T-helper 22 cell (primary cell): ENCODE measurements around the gene NMBR.
"Not testable (repeated sequence)": the region's sequence is repeated elsewhere in the genome, so short reads cannot be mapped to it uniquely, and the experiment has no call there.

Experiments used
- DNase-seq: peaks from one replicate; pipeline ENCODE4 v3.0.0-alpha.2; 2020; ENCODE audit warnings: low read depth

Gene NMBR

DNA sequence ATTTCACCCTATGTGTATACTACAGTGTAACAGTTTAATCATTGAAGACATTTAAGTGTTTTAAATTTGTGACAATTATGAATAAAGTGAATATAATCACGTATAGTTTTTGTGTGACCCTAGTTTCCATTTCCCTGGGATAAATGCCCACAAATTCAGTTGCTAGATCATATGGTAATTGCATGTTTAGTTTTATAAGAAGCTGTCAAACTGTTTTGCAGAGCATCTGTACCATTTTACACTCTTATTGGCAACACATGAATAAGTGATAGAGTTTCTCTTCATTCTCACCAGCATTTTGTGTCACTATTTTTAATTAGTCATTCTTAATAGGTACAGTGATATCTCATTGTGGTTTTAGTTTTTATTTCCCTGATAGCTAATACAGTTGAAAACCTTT lies 7.4 kb upstream of the NMBR start:
- DNase-seq: no peak

DNA sequence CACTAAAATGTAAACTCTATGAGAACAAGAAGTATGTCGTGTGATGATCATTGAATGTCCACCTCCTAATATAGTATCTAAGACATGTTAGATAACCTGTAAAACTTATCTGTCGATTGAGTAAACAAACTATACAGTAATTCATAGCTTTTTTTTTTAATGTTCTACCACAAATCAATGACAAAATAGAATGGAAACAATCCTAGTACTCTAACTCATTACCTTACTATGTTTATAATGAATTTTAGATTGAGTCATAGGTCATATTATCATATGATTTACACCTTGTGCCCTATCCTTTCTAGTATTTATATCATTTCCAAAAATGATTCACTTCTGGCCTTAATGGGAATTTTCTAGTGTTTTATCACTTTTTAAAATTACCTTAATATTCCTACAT lies 6.3 kb upstream of the NMBR start:
- DNase-seq: no peak

DNA sequence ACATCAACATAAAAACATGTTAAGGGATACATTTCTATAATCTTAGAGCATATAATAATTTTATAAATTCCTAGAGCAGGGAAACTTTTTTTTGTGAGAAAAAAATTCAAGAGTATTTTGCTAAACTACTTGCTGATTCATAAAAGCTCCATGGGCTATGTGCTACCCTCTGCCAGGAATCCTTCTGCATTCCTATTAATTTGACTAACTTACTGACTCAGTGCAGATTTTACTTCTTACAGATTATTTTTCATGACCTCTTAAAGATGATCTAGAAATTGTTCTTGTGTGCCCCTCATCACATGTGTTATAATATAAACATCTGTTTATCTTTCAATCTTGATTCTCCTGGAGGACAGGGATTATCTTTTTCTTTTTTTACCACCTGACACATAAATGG lies 5.8 kb upstream of the NMBR start:
- no peak for DNase-seq

DNA sequence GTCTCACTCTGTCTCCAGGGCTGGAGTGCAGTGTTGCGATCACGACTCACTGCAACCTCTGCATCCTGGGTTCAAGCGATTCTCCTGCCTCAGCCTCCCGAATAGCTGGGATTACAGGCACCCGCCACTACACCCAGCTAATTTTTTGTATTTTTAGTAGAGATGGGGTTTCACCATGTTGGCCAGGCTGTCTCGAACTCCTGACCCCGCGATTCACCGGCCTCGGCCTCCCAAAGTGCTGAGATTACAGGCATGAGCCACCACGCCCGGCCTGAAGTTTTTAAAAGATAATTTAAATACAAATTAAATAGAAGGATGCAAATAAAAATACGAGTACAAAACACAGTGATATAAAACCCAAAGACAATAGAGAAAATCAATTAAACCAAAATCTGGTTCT lies 5.4 kb downstream of the NMBR start:
- not testable (repeated sequence) for DNase-seq

DNA sequence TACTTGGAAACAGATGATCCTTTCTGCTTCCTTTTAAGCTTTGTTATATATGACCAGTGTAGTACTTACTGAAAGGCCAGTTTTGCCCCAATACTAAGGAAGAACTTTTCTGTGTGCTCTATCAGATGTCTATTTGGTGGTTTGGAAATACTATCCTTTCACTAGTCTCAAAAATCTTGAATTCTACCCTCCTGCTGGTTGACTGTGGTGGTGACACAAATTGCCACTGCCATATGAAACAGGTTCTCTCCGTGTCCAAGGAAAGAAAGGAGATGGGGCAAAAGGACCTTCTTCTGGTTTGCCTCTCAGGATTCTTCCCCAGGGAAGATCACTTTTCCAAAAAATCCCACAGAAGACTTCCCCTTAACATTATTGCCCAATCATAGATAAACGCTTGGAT lies 8.0 kb downstream of the NMBR start:
- no peak for DNase-seq

DNA sequence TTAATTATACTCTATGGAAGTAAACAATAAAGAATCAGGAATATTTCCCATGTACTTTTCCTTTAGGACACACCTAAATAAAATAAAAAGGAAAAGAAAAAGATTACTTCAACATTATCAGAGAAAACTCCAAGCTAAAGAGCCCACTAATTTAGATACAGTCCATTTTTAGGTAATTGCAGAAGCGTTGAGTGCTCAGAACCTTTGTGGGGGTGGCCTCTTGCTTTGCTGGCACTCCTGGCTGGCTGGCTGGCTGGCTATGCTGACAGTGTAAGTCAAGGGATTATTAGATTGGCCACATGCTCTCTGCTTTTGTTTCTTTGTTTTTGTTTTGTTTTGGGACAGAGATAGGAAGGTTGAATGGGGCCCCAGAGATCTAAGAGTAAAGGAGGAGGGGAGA lies 14.3 kb downstream of the NMBR start, which contains the start of gene GJE1:
Gene GJE1, plus strand, starts transcription at position 301 of the 400 bp plus-strand sequence. CDS start 234 bp downstream, outside the sequence.
- DNase-seq: no peak

DNA sequence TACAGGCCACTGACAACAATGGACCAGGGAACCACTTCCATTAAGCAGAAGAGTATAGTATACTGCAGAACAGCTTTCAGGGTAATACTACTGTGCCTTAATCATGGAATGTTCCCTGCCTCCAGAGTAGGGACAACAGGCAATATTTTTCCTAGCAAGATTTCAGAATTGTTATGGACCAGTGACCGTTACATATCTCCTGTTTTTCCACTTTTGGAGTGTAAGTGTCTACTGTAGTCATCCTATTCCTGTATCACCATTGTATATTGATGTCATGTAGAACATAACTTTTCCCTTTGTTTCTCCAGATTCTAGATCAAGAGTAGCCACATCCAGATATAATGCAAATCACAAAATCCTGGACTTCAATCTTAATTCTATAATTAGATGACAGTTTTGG lies 16.1 kb downstream of the NMBR start:
- no peak for DNase-seq

DNA sequence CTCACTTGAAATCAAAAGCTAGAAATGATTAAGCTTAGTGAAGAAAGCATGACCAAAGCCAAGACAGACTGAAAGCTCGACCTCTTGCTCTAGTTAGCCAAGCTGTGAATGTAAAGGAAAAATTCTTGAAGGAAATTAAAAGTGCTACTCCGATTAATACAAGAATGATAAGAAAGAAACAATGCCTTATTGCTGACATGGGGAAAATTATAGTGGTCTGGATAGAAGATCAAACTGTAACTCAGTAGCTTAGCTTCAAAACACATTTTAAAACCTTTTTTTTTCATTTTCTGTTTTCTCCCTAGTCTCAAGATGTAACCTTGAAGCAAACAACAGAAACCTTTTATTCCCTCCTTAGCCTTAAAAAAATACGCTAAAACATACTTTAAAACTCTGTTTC lies 25.6 kb downstream of the NMBR start:
- DNase-seq: no peak

DNA sequence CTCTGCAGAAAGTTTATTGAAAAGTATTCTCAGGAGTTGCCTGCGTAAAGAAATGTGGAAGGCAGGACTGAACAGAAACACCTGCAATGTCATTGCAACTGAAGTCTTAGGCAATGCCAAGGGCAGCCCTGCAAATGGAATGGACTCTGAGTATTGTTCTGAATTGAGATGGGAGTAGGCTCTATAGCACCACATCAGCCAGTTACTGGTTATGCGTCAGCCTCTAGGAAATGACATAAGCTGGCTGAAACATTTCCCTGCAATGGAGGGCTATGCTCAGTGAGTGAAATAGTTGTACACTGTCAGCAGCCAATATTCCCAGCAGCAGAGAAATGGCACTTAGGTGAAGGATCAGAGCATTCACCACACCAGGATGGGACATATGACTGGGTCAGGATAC lies 28.0 kb downstream of the NMBR start:
- DNase-seq: no peak

DNA sequence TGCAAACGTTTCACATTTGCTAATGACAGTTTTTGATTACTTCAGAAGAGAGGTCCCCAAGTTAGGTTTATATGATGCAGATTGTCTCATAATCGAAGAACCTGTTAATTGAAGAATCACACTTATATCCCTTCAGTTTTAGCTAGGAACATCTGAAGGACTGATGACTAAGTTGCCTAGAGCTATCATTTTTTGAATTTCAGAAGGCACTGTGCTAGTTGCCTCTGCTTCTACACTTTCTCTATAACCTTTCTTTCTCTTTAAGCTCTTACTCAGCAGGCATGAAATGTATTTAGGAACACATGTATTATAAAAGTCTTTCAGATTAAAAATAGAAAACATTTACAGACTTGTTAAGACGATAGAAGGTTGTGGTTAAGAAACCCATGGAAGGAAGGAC lies 28.6 kb downstream of the NMBR start:
- DNase-seq: no peak

DNA sequence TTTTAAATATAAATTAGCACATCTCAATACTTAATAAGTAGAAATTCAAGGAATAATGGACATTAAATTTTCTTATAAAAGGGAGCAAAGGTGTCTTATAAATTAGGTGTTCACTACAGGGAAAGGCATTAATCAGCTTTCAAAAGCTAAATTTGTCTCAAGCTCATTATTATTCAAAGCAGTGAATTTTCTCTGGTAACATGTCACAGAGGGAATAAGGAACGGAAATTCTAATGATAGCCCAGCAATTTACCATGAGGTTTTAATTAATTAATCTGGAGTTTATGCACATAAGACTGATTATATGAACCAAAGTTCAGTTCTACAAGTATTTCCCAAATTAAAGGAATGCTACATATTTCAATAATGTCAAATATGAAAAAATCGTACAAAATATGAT lies 29.6 kb downstream of the NMBR start:
- no peak for DNase-seq

DNA sequence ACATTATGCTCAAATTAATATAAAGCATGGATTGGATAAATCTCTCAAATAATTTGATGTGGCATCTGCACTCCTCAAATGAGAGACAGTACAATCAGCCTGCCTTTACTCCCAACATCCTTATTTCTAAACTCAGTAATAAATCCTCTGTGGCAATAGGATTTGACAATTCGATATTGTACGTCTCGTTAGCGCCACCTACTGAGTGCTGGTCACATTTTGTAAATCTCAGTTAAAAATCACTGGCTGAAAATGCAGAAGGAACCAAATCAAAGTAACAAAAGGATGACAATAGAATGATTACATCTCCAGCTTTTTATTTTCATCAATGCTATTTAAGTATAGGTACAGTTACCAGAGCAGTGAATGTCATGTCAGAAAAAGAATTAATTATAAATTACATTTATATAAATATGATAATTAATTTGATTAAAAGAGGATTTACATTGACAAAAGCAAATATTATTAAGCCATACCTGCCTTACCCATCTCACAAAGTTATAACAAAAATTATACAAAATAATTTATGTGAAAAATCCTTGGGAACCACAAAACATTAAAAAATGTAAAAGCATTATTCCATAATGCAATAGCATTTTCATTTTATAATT lies 34.4 kb downstream of the NMBR start:
- peak; percentile 8 for DNase-seq

DNA sequence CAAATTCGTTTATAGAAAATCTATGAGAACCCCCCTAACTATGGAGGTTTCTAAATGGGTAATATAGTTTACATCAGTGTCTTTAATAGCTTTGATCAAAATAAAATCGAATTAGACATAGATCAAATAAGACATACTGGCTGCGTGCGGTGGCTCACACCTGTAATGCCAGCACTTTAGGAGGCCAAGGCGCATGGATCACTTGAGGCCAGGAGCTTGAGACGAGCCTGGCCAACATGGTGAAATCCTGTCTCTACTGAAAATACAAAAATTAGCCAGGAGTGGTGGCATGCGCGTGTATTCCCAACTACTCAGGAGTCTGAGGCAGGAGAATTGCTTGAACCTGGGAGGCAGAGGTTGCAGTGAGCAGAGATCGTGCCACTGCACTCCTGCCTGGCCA lies 36.1 kb downstream of the NMBR start:
- DNase-seq: not testable (repeated sequence)

DNA sequence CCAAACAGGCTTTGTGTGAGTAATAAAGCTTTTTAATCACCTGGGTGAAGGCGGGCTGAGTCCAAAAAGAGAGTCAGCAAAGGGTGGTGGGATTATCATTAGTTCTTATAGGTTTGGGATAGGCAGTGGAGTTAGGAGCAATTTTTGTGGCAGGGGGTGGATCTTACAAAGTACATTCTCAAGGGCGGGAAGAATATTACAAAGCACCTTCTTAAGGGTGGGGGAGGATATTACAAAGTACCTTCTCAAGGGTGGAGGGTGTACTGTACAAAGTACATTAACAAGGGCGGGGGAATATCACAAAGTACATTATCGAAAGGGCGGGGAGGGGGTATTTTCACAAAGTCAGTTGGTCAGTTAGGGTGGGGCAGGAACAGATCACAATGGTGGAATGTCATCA lies 42.1 kb downstream of the NMBR start:
- DNase-seq: not testable (repeated sequence)

DNA sequence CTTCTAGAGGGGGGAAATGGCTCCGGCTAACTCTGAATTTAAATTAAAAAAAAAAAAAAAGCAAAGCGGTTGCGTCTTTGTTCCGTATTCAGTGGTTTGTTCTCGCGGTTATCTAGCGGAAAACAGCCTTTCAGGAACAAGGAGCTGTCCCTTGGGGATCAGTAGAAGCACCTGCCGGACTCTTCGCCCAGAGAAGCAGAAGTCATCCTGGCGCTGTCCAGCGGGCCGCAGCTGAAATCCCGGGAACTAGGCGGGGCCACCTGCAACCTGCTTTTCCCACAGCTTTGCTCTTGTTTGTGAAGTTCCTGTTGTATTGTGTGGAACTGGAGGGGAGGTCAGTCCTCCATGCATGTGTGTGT lies 58.1 kb downstream of the NMBR start:
- no peak for DNase-seq

DNA sequence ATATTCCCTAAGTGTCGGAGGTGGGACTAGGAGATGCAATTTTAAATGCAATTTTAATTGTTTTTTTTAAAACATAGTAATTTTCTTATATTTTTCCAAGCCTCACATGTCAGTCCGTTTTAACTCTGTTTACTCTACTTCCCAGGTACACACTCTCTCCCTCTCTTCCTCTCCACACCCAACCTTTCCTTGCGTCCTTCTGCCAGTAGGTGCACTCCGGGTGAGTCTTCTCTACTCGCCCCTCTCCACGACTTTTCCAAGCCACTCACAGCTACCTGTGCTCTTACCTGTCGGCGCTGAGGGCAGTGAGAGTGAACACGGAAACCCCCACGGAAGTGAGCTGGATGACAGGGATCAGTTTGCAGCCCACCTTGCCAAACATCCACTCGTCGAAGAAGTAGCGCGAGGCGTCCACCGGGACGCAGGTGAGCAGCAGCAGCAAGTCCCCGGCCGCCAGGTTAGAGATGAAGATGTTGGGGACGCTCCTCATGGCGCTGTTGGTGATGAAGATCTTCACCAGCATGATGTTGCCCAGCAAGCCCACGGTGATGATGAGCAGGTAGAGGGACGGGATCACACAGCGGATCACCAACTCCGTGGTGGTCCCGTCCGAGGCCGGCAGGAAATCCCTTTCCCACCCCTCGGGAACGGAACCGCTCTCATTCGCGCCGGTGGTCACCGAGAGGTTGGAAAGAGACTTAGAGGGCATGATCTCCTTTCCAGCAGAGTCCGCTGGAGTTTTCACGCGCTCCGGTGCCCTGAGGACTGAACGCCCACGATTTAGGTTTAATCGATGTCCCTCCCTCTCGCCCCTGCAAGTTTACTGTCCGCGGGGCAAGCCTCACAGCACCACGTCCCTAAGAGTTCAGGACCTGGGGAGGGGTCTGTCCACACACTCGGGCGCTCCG lies 58.7 kb downstream of the NMBR start:
- no peak for DNase-seq

DNA sequence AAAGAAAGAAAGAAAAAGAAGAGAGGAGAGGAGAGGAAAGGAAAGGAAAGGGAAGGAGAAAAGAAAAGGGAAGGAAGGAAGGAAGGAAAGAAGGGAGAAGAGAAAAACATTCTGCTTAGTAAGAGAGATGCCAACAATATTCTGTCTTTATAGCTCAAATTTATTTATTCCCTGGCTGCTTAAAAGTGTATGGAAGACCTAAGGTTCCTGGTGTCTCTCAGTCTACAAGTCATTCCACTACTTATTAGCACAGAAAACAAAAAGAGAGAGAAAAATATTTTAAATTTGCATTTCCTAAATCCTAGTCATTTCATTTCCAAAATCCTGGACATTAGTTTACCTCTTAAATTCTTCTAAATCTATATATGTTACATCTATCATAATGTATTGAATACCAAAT lies 67.8 kb downstream of the NMBR start:
- DNase-seq: no peak

DNA sequence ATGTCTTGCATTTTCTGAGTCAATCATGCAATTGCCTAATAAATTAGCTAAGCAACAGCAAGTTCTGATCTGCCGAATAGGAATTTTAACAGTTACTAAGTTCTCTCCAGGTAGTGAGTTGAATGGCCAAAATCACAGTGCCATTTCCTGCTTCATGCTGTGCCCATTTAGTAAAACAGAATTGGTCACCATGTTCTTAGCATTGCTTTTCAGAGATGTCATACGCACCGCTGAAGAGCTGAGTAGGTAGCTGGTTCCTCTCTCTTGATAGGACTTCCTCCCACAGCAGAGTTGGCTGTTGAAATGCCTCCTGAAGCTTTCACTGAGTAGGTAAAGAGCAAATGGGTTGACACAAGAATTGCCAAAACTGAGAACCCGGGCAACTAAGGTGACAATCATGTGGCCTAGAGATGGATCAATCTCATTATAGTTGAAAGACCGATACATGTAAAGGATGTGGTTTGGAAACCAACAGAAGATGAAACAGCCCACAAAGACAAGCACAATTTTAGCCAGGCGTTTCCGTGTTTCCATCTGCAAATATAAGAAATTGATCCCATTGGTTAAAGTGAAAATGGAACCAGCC lies 71.3 kb downstream of the NMBR start:
- no peak for DNase-seq

DNA sequence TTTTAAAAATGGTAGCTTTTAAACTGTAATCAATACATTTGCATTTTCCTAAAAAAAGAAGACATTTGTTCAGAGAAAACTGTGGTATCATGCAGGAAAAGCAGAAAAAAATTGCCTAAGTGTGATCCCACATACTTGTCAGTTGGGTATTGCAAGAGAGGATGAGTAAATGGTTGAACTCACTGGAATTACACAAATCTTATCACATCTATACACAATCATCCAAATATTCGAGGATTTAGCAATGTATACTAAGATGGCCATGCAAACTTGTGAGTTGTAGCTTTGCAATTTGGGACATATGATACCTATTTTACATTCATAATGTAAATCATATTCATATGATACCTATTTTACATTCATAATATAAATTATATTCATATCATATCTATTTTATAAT lies 72.4 kb downstream of the NMBR start:
- DNase-seq: no peak

DNA sequence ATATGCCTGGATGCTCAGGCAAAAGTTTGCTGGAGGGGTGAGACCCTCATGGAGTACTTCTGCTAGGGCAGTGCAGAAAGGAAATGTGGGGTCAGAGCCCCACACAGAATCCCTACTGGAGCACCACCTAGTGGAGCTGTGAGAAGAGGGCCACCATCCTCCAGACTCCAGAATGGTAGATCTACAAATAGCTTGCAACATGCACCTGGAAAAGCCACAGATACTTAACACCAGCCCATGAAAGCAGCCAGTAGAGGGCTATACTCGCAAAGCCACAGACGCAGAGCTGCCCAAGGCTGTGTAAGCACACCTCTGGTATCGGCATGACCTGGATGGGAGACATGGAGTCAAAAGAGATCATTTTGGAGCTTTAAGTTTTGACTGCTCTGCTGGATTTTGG lies 74.9 kb downstream of the NMBR start:
- DNase-seq: no peak

DNA sequence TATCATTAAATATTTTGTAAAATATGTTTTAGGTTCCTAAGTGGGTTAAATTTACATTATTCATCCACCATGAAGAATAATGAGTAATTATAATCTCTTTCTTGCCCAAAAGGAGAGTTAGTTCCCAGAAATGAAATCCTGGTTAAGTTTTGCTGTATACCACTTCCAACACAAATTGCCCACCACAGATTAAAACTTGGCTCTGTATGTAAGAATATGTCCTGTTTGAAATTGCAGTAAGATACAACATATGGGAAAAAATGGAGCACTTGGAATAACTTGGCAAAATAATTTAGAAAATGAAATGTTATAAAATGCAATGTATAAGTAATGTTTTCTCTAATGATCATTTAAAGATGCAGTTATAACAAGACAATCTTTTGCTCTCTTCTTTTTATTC lies 78.5 kb downstream of the NMBR start:
- no peak for DNase-seq

DNA sequence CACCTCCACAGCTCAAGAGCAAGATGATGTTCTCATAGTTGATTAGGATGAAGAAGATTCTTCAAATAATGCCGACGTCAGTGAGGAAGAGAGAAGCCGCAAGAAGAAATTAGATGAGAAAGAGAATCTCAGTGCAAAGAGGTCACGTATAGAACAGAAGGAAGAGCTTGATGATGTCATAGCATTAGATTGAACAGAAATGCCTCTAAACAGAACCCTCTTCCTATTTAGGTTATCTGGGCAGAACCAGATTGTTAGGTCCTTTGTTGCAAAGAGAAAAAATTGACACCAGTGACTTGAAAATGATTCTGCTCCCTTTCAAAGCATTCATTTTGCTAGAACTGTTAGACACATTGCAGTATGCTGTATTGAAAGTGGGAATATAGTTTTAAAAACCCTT lies 84.1 kb downstream of the NMBR start:
- not testable (repeated sequence) for DNase-seq

DNA sequence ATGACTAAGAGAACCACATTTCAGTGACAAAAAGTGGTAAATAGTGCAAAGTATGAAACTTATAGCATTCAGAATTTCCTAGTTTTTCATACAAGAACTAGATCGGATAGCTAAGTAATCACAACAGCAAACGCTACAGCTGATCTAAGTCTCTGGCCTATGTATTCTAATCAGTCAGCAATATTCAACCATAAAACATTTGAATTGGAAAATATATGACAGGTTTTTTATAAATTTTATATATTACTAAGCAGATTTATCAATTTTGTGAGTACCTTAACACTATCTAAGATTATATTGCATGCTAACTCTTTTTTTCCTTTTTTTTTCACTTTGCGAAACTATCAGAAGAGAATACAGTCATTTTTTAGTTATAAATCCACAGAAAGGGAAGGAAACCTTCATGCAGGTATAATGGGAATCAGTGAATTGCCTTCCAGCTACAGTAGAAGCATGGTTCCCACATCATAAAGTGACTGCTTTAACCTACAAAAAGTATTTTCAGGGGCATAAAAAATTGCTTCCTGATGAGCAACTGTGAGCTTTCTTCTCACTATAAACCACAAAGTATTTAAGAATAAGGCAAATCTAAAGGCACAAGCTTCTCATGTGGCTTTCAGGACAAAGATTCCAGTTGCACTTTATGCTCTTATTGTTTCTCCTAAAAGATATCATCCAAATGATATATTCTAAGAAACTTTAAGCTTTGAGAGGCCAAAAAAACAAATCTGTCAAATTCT lies 88.2 kb downstream of the NMBR start:
- DNase-seq: no peak
